Right lobe of liver (tissue), 6 donors: ENCODE results near the gene CAVIN2. TPM values are rescaled to one million over a fixed set of nuclear protein-coding genes. Genes with fewer than 3 reads are reported as not detected.

Experiments used
- ATAC-seq, 4 donors: fragments of 200-7000 bp; cut with Tn5 transposase; one replicate each; pipeline ENCODE4 v1.9.1; 2020; ENCODE audit warnings: mild to moderate bottlenecking in 4 of 4, moderate library complexity in 4 of 4
- DNase-seq, 3 donors: peaks; one replicate each; pipeline ENCODE4 v3.0.0-alpha.2; 2020
- H3K27ac ChIP-seq, 3 donors: fragments of 200-600 bp; one replicate each; pipeline ENCODE4 v1.8.0; 2022
- H3K27me3 ChIP-seq, 2 donors: fragments of 200-600 bp; one replicate each; pipeline ENCODE4 v1.8.0; 2022
- H3K36me3 ChIP-seq, 4 donors: fragments of 200-600 bp; sonication (generic) in 1 of 4; one replicate each; pipeline versions ENCODE4 v1.5.1 to v1.8.0; 2017 to 2022; ENCODE audit warnings: control low read depth in 1 of 4
- H3K4me1 ChIP-seq, 4 donors: fragments of 200-600 bp; sonication (generic) in 1 of 4; one replicate each; pipeline versions ENCODE4 v1.5.1 to v1.8.0; 2017 to 2022; ENCODE audit warnings: control low read depth in 1 of 4
- H3K4me3 ChIP-seq, 3 donors: fragments of 200-600 bp; one replicate each; pipeline ENCODE4 v1.8.0; 2022
- H3K9me3 ChIP-seq, 4 donors: fragments of 200-600 bp; sonication (generic) in 1 of 4; one replicate each; pipeline versions ENCODE4 v1.5.1 to v1.8.0; 2017 to 2022; ENCODE audit warnings: control low read depth in 1 of 4
- POLR2A ChIP-seq: fragments of 450-650 bp; IDR thresholded peaks from one replicate; pipeline ENCODE4 v1.6.1; 2017; ENCODE audit warnings: antibody characterized with exemption, mild to moderate bottlenecking
- WGBS: methylation state at CpG from one replicate; pipeline ENCODE4 v1.1.6; 2018; ENCODE audit warnings: low coverage, low lambda C conversion rate; ENCODE audit not compliant: insufficient coverage; ENCODE audit errors: missing lambda C conversion rate; 5-methylcytosine and 5-hydroxymethylcytosine counted together
- intact Hi-C, 2 donors: fragments of 100-400 bp; cut with DNase I; formaldehyde crosslinking; loops; one replicate each; pipeline versions ENCODE4 v1.11.2 to v1.14.1; 2022
- total RNA-seq, 6 experiments: library from RNA; depleted of rRNA in 2 of 6; stranded (reverse); fragments of >200 nt in 2 of 6; fragmentation: NEBNext Ultra II Directional in 3 of 6; extraction: Animal tissue kit (Norgen Biotek cat#: 25700) in 3 of 6; gene quantifications; one replicate each; pipeline versions ENCODE4 v1.1.0 to v1.2.4, GENCODE V29; 2016 to 2023
- TF ChIP-seq, protein P1 (sequence below), 4 donors: fragments of 200-600 bp in 3 of 4; fragments of 450-650 bp in 1 of 4; IDR thresholded peaks; one replicate each; pipeline versions ENCODE4 v1.5.1 to v1.8.0; 2016 to 2022; ENCODE audit warnings: antibody characterized with exemption in 4 of 4, mild to moderate bottlenecking in 2 of 4
- donor health status: DM: no; HTN: yes; CAD: no.
- donor health status: DM: no; HTN: no; CAD: no.
- donor health status: DM: no; HTN: no; CAD: no.
- donor health status: DM: no; HTN: yes; CAD: no.
- donor health status: DM: no; HTN: yes; CAD: no.

The CAVIN2 gene
- total RNA-seq, 6 experiments from 2014 or later = 6.8 to 17.5 (median 9.6) TPM

DNA sequence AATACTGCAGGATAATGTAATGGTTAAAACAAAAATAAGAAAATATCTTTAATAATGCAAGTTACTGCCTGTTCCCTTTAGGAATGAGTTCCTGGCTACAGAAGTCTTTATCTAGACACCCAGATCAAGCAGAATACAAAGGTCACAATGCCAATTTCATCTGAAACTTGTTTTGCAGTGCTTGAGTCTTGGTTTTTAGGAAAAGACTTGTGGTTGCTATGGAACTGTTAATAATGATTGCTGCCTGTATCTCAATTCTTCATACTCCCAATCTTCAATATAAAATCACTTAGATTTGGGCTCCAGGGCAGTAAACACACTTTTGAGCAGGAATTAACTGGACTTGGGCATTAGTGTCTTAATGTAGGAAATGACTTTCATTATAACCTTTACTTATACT lies 14.2 kb downstream of the CAVIN2 start:
- DNase-seq (no peak), ATAC-seq (no peak)
- TF ChIP-seq, protein P1, sequence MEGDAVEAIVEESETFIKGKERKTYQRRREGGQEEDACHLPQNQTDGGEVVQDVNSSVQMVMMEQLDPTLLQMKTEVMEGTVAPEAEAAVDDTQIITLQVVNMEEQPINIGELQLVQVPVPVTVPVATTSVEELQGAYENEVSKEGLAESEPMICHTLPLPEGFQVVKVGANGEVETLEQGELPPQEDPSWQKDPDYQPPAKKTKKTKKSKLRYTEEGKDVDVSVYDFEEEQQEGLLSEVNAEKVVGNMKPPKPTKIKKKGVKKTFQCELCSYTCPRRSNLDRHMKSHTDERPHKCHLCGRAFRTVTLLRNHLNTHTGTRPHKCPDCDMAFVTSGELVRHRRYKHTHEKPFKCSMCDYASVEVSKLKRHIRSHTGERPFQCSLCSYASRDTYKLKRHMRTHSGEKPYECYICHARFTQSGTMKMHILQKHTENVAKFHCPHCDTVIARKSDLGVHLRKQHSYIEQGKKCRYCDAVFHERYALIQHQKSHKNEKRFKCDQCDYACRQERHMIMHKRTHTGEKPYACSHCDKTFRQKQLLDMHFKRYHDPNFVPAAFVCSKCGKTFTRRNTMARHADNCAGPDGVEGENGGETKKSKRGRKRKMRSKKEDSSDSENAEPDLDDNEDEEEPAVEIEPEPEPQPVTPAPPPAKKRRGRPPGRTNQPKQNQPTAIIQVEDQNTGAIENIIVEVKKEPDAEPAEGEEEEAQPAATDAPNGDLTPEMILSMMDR (IDR thresholded peaks at IDR 0.05) = no peak
- no peak for TF ChIP-seq POLR2A
- Histone ChIP-seq H3K27me3 (no peaks in the 10 kb centered on the region), H3K36me3 (no peaks in the 10 kb centered on the region), H3K9me3 (no peaks in the 10 kb centered on the region), H3K27ac (no peak overlapping the region), H3K4me3 (no peak overlapping the region), H3K4me1 (no peaks in the 10 kb centered on the region)
- intact Hi-C loops = no loop called here

DNA sequence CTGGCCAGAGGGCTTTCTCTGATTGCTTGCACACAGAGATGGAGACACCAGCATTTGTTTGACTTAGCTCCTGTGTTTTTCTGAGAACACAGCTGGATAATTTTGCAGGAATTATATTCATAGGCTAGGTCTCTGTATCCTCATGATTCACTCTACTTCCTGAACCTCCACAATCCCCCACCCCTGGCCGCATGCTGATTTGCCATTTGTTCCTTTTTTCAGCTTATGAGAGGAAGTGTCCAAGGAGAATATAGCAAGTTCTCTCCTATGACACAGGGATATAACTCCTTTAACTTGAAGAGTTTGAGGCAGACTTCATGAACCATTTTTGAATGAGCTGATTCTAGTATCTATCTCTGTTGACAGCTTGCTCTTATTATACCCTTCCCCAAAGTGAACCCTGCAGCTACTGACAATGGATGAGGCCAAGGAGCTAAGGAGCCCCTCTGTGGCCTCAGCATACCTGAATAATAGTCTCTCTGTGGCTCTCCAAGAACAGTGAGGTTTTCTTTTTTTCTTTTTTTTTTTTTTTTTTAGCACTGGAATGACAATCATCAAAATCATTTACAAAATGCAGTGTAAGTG lies 15.4 kb downstream of the CAVIN2 start:
- peak; percentile 29 to 54 (median 48) for ATAC-seq
- no peak overlapping the region for H3K27ac ChIP-seq
- intact Hi-C loops = no loop called here
- no peaks in the 10 kb centered on the region for H3K4me1 ChIP-seq
- WGBS = 50% methylated on average over 1 of the region's 1 CpG
- no peaks in the 10 kb centered on the region for H3K9me3 ChIP-seq
- H3K4me3 ChIP-seq = no peak overlapping the region
- no peak for DNase-seq
- TF ChIP-seq, protein P1 (IDR thresholded peaks at IDR 0.05) = no peak
- no peak for TF ChIP-seq POLR2A
- no peaks in the 10 kb centered on the region for H3K27me3 ChIP-seq
- H3K36me3 ChIP-seq = no peaks in the 10 kb centered on the region

DNA sequence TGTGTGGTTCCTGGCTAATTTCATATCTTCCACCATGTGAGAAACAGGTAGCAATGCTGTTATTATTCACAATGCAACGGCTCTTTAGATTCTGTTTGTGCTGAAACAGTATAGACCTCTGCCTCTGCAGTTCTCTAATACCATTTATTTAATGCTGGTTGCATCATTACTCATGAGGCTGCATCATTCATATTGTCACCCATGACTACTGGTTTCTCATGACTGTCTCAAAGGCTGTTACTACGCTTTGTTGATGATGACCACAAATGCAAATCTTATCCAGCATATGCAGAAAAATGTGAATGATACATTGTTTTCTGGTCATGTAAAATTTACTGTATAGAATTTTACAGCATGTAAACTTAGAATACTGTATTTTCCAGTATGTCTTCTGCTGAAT lies 22.5 kb downstream of the CAVIN2 start:
- Histone ChIP-seq H3K36me3 (no peaks in the 10 kb centered on the region), H3K27me3 (no peaks in the 10 kb centered on the region), H3K9me3 (no peaks in the 10 kb centered on the region), H3K4me3 (no peak overlapping the region), H3K4me1 (peaks cover 0 to 6% (median 0%) of the 10 kb centered on the region in 4 donors), H3K27ac (no peak overlapping the region)
- ATAC-seq = no peak
- intact Hi-C loops = no loop called here
- WGBS = 80% methylated on average over 2 of the region's 2 CpGs
- TF ChIP-seq, protein P1 (IDR thresholded peaks at IDR 0.05) = no peak
- TF ChIP-seq POLR2A = no peak
- DNase-seq = no peak

DNA sequence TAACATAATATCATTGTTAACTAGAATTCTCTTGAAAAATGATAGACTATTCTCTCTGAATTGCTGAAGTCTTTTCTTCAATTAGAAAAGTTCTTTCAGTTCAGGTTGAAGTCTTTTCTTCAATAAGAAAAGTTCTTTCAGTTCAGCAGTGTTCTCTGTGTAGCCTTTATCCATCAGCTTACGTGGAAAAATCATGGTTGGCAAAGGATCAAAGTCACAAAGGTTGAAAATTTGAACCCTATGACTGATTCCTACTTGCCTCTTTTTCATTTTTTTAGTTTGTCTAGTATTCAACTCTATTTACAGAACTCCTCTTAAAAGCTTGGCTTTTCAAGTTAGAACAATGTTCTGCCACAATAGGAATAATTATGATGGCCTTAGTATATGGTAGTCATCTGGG lies 25.8 kb downstream of the CAVIN2 start:
- H3K27ac ChIP-seq = no peak overlapping the region
- H3K36me3 ChIP-seq = no peaks in the 10 kb centered on the region
- no peak overlapping the region for H3K4me3 ChIP-seq
- TF ChIP-seq, protein P1 (IDR thresholded peaks at IDR 0.05) = no peak
- TF ChIP-seq POLR2A = no peak
- peaks cover 0 to 6% (median 0%) of the 10 kb centered on the region in 4 donors for H3K4me1 ChIP-seq
- WGBS = 21% methylated on average over 1 of the region's 1 CpG
- H3K9me3 ChIP-seq = no peaks in the 10 kb centered on the region
- no peak for DNase-seq
- ATAC-seq = peak; percentile 42 to 65 (median 52)
- intact Hi-C loops = no loop called here
- no peaks in the 10 kb centered on the region for H3K27me3 ChIP-seq
